Measurements from ENCODE around the gene ATP8B3. TPM values are rescaled to one million over a fixed set of nuclear protein-coding genes. Genes with fewer than 3 reads are reported as not detected.
"Not testable (repeated sequence)": the region's sequence is repeated elsewhere in the genome, so short reads cannot be mapped to it uniquely, and the experiment has no call there.

The ATP8B3 gene
- total RNA-seq, 1 donor from 2014 or later: under 0.01 TPM

DNA sequence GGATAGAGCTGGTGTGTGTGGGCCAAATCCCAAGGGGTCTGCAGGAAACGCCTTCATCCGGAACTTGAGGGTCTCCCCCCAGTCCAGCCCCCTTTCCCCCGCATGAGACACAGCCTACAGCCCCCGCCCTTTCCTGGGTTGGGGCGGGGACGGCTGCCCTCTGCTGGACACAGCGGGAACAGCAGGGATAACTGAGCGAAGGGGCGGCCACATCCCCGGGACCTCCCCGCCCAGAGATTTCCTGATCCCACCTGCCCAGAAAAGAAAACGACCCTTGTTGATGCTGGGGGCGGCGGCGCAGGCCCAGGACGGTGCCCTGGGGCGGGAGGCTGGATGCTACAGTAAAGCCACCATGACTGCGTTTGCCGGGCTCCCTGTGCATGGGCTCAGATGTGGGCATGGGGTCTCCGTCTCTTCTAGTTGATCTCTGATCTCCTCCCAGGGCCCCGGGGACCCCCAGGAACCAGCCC is 44.6 kb downstream of the ATP8B3 start:
- DNase-seq: no peak

DNA sequence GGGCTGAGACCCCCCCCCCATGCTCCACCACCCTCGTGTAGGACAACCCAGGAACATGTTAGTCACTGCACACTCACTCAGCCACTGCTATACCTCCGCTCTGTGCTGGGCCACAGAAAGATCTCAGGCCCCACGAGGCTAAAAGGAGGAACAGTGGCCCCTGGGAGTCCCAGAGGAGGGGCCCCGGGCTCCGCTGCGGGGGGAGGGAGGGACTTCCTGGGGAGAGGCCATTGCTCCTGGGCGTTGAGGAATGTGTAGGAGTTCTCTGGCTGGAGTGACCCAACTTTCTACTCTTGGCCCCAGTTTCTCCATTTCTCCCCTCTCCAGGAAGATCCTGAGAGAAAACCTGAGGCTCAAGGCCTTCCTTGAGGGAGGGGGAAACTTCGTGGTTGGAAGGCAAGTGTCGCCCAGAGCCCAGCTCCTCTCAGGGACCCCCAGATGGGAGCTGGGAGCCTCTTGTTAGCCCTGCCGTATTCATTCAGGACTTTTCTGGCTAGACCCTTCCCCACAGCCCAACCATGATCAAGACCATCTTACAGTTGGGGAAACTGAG is 45.2 kb downstream of the ATP8B3 start:
- DNase-seq: no peak

DNA sequence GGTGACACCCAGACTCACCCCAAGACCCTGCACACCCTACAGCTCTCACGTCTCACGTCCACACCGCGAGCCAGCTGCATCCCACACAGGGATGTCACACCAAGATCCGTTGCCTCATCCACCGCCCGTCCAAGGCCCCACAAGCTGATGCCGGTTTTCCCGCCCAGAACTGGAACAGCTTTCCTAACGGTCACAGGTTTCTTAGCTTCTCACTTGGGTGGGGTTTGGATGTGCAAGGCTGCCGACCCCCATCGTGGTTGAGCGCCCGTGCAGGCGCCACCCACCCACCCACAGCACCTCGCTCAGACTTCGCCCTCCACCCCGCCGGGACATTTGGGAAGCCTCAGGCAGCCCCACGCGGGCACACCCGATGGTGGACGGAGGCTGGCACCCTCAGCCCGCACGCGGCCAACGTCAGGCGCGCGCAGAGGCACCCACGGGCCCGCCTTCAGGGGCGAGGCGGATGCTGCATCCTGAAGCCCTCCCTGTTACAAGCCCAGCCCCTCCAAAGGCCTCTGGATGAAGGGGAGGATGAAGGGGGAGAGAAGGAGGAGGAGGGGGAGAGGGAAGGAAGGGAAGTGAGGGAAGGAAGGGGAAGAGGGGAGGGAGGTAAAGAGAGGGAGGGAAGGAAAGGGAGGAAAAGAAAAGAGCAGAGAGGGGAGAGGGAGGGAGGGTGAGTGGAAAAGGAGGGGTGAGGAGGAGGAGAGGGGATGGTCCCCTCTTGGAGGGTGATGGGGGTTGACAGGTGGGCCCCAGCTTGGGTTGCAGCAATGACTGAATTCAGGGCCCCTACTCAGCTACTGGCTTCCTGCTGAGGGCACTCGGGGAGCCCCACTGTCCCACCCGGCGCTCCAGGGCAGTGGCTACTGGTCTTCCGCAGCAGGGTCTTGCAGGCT is 45.9 kb downstream of the ATP8B3 start:
- DNase-seq: no peak

DNA sequence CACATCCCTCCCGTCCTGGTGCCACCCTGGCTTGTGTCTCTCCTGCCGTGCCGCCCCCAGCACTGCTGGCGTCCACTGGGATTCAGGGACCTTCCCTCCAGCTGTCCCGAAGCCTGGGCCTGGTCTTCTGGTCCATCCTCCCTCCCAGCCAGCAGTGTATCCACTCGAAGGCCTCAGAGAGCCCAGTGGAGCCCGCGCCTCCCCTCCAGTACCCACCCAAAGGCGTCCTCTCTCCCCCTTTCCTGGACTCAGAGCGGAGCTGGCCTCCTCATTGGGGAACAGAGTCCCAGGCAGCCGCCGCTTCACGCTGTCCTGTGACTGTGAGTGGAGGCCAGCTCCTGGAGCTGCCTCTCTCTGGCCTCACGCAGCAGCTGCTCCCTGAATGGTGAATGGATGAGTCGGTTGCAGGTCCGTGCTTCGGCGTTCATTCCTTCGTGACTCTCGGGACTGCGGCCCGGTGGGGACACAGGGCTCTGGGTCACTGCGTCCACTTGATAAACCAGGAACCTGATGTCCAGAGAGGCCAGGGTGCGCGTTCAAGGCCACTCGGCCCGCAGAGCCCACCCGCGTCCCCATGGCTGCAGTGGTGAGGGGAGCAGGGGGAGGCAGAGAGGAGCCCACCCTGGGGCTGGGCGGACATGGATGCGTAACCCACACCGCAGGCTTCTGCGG is 46.7 kb downstream of the ATP8B3 start:
- no peak for DNase-seq

DNA sequence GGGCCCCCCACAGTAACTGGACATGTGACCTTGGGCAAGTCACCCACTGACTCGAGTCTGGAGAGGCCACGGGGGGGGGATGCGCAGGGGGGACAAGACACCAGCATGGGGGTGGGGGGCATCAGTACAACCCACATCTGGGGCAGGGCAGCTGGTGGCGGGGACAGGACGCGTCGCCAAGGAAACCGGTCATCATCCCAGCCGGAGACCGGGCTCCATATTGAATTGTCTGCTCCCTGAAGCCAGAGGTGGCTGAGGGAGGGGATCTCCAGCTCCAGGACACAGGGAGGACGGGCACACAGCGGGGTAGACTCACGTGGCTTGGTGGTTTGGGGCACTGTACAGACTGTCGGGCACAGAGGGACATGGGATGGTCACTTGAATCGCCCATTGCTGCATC is 47.3 kb downstream of the ATP8B3 start:
- no peak for DNase-seq

DNA sequence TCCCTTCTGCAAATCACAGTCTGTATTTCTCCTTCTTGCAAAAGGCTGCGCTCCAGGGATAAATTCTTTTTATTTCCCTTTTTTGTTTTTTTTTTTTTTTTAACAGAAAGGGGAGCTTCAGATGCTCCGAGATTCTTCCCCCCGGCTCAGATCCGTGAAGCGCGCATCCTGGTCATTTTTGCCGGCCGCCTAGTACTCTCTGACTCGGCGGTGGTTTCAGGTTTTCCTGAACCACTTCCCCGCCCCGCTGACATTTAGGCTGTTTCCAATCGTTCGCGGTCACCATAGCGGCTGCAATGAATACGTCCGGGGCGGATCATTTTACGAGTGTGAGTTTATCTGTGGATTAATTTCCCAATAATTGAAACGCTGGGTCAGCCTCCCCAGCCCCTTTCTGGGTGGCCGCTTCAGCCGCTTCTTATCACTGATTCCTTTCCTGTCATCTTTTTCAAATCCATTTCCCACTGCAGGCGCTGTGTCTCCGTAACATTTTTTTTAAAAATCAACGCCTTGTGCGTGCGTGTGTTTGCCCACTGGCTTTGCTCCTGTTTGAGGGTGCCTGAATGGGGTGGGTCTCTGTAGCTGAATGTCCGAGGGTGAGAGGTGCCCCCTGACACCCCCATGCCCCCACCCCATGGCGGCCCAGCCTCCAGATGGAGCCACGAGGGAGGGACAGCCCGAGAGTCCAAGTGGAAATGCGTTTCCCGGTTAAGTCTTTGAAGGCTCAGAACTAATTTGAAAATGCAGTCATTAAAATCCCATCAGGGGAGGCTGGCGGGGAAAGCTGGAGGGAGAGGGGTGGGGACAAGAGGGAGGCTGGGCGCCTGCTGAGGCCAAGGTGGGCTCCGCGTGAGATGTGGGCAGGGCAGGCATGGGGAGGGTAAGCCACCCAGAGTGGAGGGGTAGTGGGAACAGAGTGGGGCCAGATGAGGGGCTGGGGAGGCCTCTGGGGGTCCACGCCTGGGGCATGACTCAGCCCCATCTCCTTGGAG is 48.1 kb downstream of the ATP8B3 start:
- no peak for DNase-seq

DNA sequence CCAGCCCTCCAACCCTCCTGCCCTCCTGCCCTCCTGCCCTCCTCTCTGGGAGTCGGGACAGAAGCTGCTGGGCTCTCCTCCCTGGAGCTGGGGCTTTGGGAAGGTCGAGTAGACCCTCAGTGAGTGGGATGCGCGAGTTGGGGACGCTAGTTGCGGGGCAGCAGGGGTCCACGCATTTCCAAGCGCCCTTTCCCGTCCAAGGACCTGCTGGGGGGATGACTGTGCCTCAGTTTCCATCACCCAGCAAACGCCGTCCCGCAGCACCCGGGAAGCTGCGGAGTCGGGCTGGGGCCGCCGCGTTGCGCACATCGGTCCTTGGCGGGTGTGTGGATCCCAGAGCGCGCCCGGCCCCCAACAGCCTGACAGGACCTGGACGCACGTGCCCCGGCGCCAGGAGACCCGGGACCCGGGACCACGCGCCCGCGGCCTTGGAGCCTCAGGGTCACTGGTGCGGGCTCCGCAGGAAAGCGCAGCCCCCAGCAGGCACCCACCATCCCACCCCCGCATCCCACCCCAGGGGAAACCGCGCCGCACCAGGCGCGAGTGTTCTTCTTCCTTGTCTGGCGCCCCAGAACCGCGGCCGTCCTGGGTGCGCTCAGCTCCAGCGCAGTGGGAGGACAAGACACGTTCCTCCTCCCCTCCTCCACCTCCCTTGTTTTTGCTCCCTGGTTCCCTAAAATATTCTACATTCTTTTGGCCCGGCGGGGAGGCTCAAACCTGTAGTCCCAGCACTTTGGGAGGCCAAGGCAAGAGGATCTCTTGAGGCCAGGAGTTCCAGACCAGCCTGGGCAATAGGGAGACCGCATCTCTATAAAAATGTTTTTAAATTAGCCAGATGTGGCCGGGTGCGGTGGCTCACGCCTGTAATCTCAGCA is 49.6 kb downstream of the ATP8B3 start:
- no peak for DNase-seq

DNA sequence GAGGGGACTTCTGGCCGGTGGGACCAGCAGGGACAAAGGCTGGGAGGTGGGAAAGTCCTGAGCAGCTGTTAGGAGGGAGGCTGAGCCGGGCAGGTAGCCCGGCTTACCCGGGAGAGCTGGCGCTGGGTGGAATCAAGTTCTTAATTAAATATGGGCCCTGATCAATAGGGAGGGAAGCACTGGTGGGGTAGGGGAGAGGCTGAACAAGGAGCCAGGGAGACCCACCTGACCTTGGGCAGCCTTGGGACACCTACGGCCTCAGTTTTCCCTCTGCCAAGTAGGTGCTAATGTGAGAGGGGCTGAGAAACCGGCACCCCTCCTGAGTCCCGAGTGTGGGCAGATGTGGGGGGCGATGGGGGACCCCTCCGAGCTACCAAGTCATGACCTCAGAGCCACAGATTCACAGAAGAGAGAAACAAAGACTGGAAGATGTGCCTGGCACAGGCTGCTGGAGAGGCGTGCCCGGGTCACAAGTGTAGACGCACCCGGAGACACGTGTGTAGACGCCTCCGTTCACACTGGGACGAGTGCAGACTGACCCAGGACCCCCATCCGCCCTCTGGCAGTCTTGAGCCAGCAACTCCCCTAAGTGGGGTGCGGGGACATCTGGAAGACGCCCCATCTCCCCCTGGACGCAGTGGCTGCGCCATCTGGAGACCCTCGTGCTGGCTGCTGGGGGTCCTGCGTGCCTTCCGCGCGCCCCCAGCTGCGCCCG is 50.4 kb downstream of the ATP8B3 start:
- no peak for DNase-seq

DNA sequence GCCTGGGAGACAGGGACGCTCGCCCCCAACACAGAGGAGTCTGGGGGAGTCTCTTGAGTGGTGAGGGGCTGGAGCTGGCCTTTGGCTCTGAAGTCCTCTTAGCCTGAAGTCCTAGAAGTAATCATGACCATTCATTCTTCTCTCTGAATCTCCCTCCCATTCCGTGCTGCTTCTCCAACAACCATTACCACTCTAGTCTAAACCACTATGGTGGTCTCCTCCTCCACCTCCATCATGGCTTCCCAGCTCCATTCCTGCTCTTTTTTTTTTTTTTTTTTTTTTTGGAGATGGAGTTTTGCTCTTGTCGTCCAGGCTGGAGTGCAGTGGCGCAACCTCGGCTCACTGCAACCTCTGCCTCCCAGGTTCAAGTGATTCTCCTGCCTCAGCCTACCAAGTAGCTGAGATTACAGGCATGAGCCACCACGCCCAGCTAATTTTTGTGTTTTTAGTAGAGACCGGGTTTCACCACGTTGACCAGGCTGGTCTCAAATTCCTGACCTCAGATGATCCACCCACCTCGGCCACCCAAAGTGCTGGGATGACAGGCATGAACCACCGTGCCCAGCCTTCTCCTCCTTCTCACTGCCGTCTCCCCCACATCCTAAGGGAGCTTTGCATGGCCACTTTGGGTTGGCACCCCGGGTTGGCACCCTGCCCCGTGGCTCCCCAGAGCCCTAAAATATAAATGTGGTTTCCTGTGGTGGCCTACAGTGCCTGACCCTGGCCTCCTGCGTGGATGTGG is 51.1 kb downstream of the ATP8B3 start:
- DNase-seq: not testable (repeated sequence)

DNA sequence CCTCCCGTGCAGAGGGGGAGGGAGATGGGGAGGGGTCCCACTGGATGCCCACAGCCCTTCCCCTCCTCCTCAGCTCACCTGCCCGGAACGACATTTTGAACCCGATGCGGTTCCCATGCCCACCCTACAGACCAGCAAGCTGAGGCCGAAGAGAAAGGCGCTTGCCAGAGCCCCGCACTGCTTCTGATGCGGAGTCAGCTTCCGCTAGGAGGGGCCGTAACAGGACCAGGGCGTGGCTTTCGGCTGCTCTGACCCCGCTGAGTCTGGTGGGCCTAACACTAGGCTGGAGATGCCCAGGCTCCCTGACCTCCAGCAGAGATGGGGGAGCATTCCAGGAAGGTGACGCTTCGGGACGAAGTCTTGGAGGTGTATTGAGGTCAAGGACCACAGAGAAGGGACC is 52.1 kb downstream of the ATP8B3 start:
- DNase-seq: no peak

DNA sequence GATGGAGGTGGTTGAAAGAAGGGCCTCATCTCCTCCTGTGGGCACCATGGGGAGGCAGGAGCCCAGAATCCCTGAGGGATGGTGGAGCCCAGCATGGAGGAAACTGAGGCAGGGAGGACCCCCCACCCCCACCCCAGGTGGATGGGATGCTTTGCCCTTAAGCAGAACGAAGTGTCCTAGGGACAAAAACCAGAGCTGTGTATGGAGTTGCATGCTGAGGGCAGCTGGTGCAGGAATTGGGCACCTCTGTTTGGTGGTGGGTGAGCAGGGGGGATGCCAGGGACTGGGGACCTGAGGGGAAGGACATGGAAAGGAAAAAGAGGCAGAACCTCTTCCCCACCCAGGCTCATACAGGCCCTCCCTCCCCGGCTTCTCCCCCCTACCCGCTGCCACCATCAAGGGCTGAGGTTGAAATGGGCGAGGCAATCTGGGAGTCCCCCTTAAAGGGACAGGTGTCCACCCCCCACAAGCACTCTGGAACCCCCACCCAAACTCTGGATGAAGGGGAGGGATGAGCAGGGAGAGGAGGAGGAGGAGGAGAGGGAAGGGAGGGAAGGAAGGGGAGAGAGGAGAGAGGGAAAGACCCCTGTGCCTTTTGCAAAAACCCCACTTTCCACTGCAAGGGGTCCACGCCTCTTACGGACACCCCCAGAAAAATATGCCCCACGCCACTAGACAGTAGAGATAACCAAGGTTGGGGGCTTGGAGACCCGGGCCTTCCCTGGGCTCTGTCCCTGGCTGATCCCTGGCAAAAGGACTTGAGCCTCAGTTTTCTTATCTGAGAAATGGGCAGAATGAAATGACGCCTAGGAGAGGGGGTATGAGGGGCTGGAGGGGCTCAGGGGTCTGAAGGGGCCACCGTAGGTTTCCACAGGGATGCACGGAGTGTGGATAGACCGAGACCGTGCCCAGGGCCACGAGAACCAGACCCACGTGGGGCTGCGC is 52.8 kb downstream of the ATP8B3 start:
- DNase-seq: no peak

DNA sequence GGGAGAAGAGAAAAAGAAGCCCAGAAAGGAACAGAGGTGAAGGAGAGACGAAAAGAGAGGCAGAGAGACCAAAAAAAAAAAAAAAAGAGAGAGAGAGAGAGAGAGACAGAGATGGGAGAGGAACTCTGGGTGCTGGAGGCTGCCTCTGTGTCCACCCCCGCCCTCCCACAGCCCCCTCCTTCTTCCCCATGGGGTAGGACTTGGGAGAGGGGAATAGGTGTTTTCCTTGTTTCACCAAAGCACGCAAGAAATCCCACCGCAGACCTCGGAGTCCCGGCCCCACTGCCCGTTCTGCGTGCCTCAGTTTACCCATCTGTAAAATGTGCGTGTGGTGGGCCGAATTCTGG is 53.9 kb downstream of the ATP8B3 start:
- no peak for DNase-seq

DNA sequence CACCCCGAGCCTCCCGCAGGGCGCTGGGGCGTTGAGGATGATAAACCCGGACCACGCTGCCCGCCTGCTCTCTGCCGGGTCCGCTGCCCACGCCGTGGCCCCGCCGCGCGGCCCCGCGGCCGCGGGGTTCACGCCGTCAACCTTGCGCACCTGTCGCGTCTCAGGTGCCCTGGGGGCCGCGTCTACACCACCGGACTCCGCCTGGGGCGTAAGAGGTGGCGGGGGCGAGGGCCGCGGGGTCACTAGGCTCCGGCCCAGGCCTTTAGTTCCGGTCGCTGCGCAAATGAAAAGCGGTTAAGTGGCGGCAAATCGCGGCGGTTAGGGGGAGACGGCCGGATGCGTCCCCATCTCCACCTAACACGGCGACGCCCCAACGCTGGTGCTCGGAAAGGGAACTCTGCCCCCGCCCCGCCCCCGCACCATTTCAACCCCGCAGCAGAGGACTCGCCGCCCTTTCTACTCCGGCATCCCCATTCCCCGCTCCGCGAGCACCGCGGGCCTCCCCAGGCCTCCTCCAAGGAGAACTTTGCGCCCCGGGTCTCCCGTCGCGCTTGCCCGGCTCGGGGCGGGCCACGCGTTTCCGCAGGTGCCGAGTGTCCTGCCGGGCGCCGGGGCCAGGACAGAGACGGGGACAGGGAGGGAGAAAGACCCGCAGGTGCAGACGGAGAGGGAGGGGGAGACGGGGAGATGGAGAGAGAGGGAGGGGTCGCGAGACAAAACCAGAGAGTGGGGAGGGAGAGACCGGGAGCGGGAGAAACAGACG is 54.4 kb downstream of the ATP8B3 start:
- no peak for DNase-seq

DNA sequence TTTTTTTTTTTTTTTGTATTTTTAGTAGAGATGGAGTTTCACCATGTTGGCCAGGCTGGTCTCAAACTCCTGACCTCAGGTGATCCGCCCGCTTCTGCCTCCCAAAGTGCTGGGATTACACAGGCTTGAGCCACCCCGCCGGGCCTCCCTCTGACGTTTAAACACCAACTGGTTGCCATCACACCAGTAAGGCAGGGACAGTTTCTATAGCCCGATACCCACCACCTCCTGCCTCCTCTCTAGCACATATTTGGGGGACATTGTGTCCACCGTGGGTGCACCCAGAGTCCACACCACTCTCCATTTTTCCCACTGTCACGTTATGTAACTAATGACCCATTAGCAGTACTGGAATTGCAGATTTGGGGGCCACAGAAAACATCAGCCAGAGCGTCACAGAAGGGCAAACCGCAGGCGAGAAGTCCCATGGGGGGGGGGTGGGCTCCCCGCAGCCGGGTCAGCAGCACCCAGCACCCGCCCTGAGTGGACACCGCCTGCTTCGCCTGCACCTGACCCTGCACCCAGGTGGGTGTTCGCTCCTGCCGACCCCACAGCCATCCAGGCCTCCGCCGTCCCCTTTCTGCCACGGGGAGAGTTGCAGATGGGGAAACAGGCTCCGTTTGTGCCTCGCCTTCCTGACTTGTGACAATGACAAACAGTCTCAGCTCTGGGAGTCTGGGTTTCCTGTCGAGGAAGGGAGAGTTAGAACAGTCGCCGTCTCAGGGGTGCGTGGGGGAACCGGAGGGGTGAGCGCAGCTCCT is 55.2 kb downstream of the ATP8B3 start:
- no peak for DNase-seq

DNA sequence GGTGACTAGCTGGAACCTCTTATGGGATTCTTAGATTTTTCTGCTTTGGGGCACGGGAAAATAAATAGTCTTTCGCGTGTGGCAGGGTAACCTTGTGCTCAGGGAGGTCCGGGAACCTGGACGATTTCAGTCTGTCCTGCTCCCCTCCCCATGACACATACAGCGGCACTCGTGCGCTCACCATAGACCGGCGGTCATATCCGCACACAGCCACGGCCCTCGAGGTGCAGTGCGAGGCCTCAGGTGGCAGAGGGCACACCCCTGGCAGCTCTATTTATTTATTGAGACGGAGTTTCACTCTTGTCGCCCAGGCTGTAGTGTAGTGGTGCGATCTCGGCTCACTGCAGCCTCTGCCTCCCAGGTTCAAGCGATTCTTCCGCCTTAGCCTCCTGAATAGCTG is 55.8 kb downstream of the ATP8B3 start:
- DNase-seq: no peak

DNA sequence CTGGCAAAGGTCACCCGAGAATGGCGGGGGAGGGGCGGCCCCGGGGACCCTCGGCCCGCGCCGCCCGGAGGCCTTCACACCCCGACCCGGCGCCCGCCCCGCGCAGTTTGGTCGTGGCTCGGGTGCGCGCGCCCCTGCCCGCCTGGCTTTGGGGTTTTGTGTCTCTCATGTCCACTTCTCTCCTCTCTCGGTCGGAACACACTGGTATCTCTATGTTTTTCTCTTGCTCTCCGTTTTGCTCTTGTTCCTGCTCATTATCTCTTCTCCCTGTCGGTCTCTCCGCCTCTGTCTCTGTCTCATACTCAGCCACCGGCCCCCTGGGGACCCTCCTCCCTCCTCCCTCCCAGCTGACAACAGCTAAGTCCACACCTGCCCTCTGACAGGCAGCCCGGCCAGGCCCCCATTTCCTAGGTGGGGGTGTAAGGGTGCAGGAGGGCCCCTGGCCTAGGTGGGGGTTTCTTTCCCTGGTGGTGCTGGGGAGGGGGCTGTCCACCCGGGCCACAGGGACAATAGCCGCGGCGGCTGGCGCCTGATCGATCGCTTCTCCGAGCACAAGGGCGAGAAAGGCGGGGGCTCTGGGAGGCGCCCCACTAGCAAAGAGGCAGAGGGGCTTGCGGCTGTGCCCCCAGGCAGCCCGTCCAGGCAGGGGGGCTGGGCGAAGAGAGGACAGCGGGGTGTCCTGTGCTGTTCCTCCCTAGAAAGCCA is 56.5 kb downstream of the ATP8B3 start:
- no peak for DNase-seq
